GM21381 (cell line): ENCODE results near the gene ELAVL1.
A peak's percentile ranks its signal among the peaks of the same experiment; 100 is the strongest.
"Not testable (repeated sequence)": the region's sequence is repeated elsewhere in the genome, so short reads cannot be mapped to it uniquely, and the experiment has no call there.

Experiments used
- ATAC-seq: cut with Tn5 transposase; IDR thresholded peaks from one replicate; pipeline ENCODE4 v1.9.1; 2021; ENCODE audit warnings: mild to moderate bottlenecking, moderate library complexity; ENCODE audit not compliant: unreplicated experiment

ELAVL1 gene

GRCh38 chr19:7926021-7926726 lies 79.3 kb downstream of the ELAVL1 start, which contains the start of gene CTXN1:
TSS of gene CTXN1 (minus strand) at chr19:7926135. CDS start at chr19:7925538, 597 bp downstream.
- no peak for ATAC-seq

DNA sequence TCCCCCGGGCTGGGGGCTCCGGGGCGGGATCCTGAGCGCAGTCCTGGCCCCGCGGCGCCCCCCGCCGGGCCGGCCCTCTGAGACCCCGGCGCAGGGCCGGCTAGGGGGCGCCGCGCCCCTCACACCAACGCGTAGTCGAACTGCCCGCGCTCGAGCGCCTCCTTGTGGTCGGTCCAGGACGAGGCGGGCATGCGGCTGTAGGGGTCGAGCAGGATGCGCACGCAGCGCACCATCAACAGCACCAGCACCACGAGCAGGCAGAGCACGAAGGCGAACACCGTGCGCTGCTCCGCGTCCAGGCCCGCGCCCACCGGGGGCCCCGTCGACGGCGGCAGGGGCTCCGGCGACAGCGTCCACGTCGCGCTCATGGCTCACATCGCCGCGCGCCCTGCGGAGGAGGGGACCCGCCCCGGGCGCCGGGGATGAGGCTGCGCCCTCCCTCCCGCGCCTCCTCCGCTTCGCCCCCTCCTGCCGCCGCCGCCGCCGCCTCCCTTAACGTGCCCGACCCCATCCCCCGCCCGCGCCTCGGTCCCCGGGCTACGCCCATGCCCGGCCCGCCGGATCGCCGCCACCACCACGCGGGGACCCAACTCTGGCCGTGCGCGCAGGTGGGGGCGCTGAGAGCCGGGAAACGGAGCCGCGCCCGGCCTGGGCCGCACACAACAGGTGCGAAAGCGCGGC lies 80.1 kb downstream of the ELAVL1 start:
- ATAC-seq = no peak

GRCh38 chr19:7924651-7925170 lies 80.7 kb downstream of the ELAVL1 start:
- no peak for ATAC-seq

DNA sequence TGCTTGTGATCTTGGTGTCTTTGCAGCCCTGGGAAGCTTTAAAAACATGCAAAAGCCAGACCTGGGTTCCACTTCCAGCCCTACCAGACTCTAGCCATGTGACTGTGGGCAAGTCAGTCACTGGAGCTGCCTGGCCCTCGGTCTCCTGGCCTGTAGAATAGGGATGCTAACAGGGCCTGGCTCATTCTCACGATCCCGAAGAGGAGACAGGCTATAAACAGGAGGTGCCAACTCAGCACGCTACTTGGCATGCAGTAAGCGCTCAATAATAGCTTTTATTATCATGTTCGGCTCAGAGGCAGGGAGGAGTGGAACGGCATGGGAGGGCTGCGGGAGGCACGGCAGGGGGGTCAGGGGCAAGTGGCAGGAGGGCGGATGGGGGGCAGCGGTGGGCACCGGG lies 81.2 kb downstream of the ELAVL1 start:
- no peak for ATAC-seq

DNA sequence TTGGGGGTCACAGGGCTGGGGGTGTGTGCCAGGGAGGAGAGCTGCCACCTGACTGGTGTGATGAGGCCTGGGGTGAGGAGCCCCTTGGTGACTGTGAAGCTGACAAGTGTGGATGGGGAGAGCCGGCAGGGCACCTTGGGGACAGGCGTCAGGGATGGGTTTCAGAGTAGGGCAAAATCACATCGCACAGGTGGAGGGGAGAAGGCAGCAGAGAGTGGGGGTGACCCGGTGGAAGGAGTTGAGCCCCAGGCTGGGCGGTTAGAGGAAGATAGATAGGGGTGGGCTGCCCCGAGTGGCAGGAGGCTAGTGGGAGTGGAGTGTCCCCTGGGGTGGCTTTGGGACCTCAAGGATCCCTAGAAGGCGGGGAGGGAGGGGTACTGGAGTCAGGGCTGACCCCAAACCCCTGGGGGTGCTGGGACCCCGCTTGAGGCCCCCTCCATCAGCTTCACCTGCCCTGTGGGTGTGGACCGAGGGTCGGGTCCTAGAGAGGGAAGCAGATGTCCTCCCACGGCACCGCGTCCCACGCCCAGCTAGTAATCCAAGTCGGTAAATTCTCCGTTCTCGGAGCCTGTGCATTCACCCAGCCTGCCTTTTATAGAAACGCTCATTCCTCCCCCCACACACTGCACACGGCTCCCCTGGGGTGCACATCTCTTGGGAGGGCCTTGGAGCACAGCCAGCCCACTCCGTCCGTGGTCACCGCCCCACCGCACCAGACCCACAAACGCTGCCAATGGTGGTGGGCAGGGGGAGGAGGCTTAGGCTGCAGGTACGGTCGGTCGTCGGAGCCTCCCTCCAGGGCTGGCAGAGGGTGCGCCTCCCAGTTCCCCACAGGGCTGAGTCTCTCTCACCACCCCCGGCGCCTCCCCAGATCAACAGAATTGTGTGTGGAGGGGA lies 81.9 kb downstream of the ELAVL1 start:
- ATAC-seq = no peak

- no peak for ATAC-seq
These were observed 82.6 kb downstream of the ELAVL1 start for GRCh38 chr19:7922836-7923195.

- no peak for ATAC-seq
These were observed 83.2 kb downstream of the ELAVL1 start for GRCh38 chr19:7921967-7922835.

DNA sequence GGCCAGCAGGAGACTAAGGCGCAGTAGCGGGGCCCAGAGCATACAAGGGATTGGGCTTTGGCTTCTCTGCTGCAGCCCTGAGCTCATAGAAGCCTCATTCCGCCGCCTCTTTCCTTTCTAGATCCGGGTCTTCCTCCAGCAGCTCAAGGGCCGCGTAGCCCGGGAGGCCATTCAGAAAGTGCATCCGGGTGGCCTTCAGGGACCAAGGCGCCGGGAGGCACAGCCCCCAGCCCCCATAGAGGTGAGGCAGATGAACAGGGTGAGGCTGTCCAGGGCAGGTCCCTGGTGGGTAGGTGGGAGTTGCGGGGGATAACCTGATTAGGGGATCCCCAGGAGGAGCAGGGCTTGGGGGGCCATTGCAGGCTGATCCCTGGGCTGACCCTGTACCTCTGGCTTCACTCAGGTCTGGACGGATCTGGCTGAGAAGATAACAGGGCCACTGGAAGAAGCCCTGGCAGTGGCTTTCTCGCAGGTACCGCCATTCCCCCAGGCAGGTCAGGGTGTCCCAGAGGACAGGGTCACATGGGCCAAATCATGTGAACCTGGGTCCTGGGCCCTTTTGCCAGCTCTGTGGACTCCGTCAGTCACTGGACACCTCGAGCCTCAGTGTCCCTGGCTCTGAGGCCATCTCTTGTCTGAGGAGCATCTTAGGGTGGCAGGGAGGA lies 84.0 kb downstream of the ELAVL1 start:
- no peak for ATAC-seq

DNA sequence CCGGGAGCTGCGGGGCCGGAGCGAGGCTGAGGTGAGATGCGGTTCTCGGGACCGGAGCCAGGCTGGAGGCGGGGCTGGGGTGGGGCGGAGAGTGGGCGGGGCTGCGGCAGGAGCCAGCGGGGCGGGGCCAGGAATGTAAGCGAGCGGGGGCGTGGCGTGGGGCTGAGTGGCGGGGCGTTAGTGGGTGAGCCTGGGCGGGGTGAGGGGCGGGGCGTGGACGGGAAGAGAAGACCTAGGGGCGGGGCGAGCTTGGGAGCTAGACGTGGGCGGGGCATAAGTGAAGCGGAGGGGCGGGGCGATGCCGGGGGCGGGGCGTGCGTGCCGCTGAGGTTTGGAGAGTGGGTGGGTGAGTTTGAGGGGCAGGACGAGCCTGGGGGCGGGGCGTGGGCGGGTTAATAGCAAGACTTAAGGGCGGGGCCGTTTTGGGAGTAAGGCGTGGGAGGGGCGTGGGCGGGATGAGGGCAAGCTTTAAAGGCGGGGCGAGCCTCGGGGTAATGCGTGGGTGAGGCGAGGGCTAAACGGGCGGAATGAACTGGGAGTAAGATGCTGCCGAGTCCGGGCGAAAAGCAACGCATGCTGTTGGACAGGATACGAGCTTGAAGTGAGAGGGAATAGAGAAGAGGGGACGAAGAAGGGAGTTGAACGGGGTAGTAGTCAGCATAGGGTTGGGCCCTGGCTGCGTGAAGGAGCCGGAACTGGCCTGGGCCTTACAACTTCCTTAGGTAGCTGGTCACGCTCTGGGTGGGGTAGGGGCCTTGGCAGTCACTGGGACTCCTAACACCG lies 84.7 kb downstream of the ELAVL1 start:
- ATAC-seq = peak; percentile 41

GRCh38 chr19:7919610-7920518 lies 85.6 kb downstream of the ELAVL1 start, which contains the start of gene SNAPC2:
TSS of gene SNAPC2 (plus strand) at chr19:7920338. CDS start at chr19:7920367, 29 bp downstream.
- ATAC-seq = peak; percentile 58

DNA sequence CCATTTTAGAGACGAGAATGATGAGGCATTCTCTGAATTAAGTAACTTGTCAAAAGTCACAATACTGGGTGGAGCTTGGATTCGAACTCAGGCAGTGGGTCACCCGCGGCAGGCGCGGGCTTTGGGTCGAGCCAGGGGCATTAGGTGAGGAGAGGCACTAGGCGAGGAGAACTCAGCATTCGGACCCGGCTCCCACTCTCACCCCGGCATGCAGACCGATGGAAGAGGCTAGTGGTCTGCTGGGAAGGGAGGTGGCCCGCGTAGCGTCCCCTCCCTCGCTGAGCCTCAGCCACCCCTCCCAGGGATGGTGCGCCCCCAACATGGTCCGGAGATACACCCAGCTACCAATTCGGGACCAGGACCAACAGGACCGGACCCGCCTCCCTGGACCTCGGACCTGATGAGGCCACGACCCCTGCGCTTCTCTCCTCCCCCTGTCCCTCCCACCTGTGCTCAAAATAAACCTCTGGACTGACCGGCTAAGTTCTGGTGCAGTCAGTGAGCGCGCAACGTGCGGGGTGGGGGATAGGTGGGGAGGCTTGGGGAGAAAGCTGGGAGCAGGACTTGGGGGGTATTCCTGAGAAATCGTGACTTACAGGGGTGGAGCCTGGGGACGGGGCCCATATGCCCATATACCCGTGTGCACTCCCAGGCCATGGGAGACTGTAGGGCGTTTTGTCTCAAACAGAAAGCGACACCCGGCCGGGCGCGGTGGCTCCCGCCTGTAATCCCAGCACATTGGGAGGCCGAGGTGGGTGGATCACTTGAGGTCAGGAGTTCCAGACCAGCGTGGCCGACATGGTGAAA lies 86.6 kb downstream of the ELAVL1 start:
- no peak for ATAC-seq

DNA sequence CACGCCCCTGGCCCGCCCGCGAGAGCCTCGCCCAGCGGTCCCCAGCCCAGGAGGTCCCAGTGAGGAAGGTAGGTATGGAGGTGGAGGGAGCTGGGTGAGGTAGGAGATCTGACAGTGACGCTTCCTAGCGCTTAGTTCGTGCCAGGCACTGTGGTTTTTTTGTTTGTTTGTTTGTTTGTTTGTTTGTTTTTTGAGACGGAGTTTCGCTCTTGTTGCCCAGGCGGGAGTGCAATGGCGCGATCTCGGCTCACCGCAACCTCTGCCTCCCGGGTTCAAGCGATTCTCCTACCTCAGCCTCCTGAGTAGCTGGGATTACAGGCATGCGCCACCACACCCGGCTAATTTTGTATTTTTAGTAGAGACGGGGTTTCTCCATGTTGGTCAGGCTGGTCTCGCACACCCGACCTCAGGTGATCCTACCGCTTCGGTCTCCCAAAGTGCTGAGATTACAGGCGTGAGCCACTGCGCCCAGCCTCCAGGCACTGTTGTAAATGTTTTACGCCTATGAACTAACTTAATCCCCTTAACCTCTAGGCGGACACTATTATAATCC lies 87.3 kb downstream of the ELAVL1 start:
- not testable (repeated sequence) for ATAC-seq

GRCh38 chr19:7917267-7918061 lies 88.0 kb downstream of the ELAVL1 start:
- ATAC-seq = no peak

DNA sequence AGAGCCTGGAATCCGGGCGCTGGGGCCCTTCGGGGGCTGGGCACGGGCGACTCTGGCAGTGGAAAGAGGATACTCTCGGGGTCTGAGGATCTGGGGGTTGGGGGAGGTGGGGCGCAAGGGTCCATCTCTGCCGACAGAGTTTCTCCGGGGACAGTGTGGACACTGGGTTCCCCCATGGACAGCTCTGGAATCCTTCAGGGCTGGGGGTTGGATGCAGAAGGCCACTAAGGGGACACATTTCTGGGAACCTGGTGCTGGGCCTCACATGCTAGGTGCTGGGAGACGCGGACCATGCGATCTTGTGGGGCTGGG lies 88.5 kb downstream of the ELAVL1 start:
- ATAC-seq = no peak

- ATAC-seq = no peak
These were observed 89.1 kb downstream of the ELAVL1 start for GRCh38 chr19:7916103-7916954.
